Neural progenitor cell (in vitro differentiated cells): Measurements from ENCODE around the gene MOGAT3. TPM values are rescaled to one million over a fixed set of nuclear protein-coding genes. Genes with fewer than 3 reads are reported as not detected.

Source experiments
- DNase-seq: peaks from one replicate; pipeline ENCODE4 v3.0.0-alpha.2; 2016; ENCODE audit warnings: low spot score
- H2AFZ ChIP-seq: fragments of 200-600 bp; sonication (generic); replicated peaks from 2 replicates; pipeline ENCODE4 v1.6.1; 2016; ENCODE audit warnings: antibody characterized with exemption
- H3F3A ChIP-seq: fragments of 200-600 bp; sonication (generic); 2 replicates; pipeline ENCODE4 v1.6.1; 2016; ENCODE audit warnings: antibody characterized with exemption, low read depth
- H3K27ac ChIP-seq: fragments of 200-600 bp; sonication (generic); 2 replicates; pipeline ENCODE4 v1.5.1; 2016; ENCODE audit warnings: mild to moderate bottlenecking
- H3K27me3 ChIP-seq: fragments of 200-600 bp; sonication (generic); 2 replicates; pipeline ENCODE4 v1.6.1; 2016; ENCODE audit warnings: mild to moderate bottlenecking, moderate library complexity
- H3K36me3 ChIP-seq: fragments of 200-600 bp; sonication (generic); 2 replicates; pipeline ENCODE4 v1.5.1; 2016
- H3K4me1 ChIP-seq: fragments of 200-600 bp; sonication (generic); 2 replicates; pipeline ENCODE4 v1.6.1; 2016; ENCODE audit warnings: mixed run types
- H3K4me2 ChIP-seq: fragments of 200-600 bp; sonication (generic); 2 replicates; pipeline ENCODE4 v1.6.1; 2016
- H3K4me3 ChIP-seq: fragments of 200-600 bp; sonication (generic); 2 replicates; pipeline ENCODE4 v1.5.1; 2016
- H3K79me2 ChIP-seq: fragments of 200-600 bp; sonication (generic); 2 replicates; pipeline ENCODE4 v1.6.1; 2016; ENCODE audit warnings: low read depth
- H3K9ac ChIP-seq: fragments of 200-600 bp; sonication (generic); 2 replicates; pipeline ENCODE4 v1.6.1; 2016
- H3K9me3 ChIP-seq: fragments of 200-600 bp; sonication (generic); 2 replicates; pipeline ENCODE4 v1.5.1; 2016; ENCODE audit warnings: low read depth
- H4K20me1 ChIP-seq: fragments of 200-600 bp; sonication (generic); 2 replicates; pipeline ENCODE4 v1.6.1; 2016; ENCODE audit warnings: low read depth
- H3K27ac Mint-ChIP-seq: 3 replicates; pipeline ENCODE4 v1.8.0; 2021; ENCODE audit warnings: mixed read lengths
- H3K27me3 Mint-ChIP-seq: 2 replicates; pipeline ENCODE4 v1.8.0; 2022; ENCODE audit warnings: low read depth, mild to moderate bottlenecking, inconsistent platforms, moderate library complexity, mixed read lengths; ENCODE audit not compliant: insufficient read depth
- H3K36me3 Mint-ChIP-seq: 3 replicates; pipeline ENCODE4 v1.8.0; 2021; ENCODE audit warnings: mixed read lengths
- H3K4me1 Mint-ChIP-seq: 3 replicates; pipeline ENCODE4 v1.8.0; 2021; ENCODE audit warnings: mixed read lengths
- H3K4me3 Mint-ChIP-seq: 3 replicates; pipeline ENCODE4 v1.8.0; 2021; ENCODE audit warnings: mild to moderate bottlenecking, moderate library complexity, mixed read lengths
- H3K9me3 Mint-ChIP-seq: 3 replicates; pipeline ENCODE4 v1.8.0; 2020; ENCODE audit warnings: mixed read lengths
- EZH2 ChIP-seq: fragments of 200-600 bp; sonication (generic); IDR thresholded peaks from 2 replicates; pipeline ENCODE4 v1.6.1; 2017; ENCODE audit warnings: antibody characterized with exemption, mild to moderate bottlenecking, moderate library complexity
- EZH2phosphoT487 ChIP-seq: fragments of 200-600 bp; sonication (generic); IDR thresholded peaks from 2 replicates; pipeline ENCODE4 v1.6.1; 2017; ENCODE audit warnings: antibody characterized with exemption
- total RNA-seq: library from RNA; depleted of rRNA; stranded (reverse); fragments of >200 nt; gene quantifications from 2 replicates; pipeline ENCODE4 v1.2.3, GENCODE V29; 2015; ENCODE audit warnings: low replicate concordance
- TF ChIP-seq, protein P1 (sequence below): fragments of 200-600 bp; sonication (generic); IDR thresholded peaks from 2 replicates; pipeline ENCODE4 v1.5.1; 2017; ENCODE audit warnings: antibody characterized with exemption, mild to moderate bottlenecking

Gene MOGAT3
- total RNA-seq, 1 donor from 2014 or later = not detected

- TF ChIP-seq EZH2phosphoT487 (peak; percentile 18), EZH2 (no peak)
- TF ChIP-seq, protein P1, sequence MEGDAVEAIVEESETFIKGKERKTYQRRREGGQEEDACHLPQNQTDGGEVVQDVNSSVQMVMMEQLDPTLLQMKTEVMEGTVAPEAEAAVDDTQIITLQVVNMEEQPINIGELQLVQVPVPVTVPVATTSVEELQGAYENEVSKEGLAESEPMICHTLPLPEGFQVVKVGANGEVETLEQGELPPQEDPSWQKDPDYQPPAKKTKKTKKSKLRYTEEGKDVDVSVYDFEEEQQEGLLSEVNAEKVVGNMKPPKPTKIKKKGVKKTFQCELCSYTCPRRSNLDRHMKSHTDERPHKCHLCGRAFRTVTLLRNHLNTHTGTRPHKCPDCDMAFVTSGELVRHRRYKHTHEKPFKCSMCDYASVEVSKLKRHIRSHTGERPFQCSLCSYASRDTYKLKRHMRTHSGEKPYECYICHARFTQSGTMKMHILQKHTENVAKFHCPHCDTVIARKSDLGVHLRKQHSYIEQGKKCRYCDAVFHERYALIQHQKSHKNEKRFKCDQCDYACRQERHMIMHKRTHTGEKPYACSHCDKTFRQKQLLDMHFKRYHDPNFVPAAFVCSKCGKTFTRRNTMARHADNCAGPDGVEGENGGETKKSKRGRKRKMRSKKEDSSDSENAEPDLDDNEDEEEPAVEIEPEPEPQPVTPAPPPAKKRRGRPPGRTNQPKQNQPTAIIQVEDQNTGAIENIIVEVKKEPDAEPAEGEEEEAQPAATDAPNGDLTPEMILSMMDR = no peak
- peak overlapping the region; percentile 23 for H3K4me3 ChIP-seq
- Mint-ChIP-seq H3K4me1 (peaks cover 64% of the 10 kb centered on the region), H3K27me3 (peaks cover 74% of the 10 kb centered on the region), H3K9me3 (no peaks in the 10 kb centered on the region), H3K4me3 (peak overlapping the region; percentile 77), H3K36me3 (no peaks in the 10 kb centered on the region), H3K27ac (no peak overlapping the region)
- no peaks in the 10 kb centered on the region for H3K9me3 ChIP-seq
- no peak overlapping the region for H2AFZ ChIP-seq
- no peaks in the 10 kb centered on the region for H3K79me2 ChIP-seq
- H4K20me1 ChIP-seq = peaks cover 73% of the 10 kb centered on the region
- H3K27ac ChIP-seq = no peak overlapping the region
- no peak overlapping the region for H3K9ac ChIP-seq
- H3F3A ChIP-seq = peaks cover 19% of the 10 kb centered on the region
- H3K4me2 ChIP-seq = peak overlapping the region; percentile 68
- H3K36me3 ChIP-seq = no peaks in the 10 kb centered on the region
- no peak for DNase-seq
- peaks cover 100% of the 10 kb centered on the region for H3K27me3 ChIP-seq
- H3K4me1 ChIP-seq = peaks cover 50% of the 10 kb centered on the region
These were observed 33.0 kb downstream of the MOGAT3 start for GRCh38 chr7:101167645-101168411.

DNA sequence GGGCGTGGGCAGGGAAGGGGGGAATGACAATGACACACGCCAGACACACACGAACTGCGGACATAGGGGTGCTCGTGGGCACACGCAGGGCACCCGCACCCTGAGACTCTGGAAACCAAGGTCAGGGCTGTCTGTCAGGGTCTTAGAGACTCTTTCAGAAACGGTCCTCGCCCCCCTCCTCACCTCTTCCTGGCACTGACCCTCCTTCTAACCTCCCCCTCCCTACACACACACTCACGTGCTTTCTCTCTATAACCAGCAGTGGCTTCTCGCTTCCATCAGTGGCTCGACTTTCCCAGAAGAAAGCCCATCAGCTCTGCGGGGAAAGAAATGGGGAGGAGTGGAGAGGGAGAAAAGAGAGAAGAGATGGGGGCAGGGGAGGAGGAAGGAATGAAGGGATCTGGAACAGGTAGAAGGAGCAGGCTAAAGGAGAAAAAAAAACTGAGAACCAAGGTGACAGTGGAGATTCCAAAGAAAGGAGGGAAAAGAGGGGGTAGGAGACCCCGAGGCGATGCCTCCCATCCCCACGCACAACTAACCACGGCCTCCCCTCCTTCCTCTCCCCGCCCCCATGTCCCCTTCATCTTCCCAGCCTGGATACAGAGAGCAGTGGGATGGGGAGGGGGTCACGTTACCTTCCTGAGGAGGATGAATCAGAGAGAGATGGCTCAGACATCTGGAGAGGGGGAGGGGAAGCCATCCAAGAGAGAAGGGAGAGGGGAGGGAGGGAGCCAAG lies 33.8 kb downstream of the MOGAT3 start:
- H3K9me3 ChIP-seq = no peaks in the 10 kb centered on the region
- H3K4me2 ChIP-seq = peak overlapping the region; percentile 68
- no peaks in the 10 kb centered on the region for H3K36me3 Mint-ChIP-seq
- H3K4me3 Mint-ChIP-seq = peak overlapping the region; percentile 77
- H3K27ac ChIP-seq = no peak overlapping the region
- H3K36me3 ChIP-seq = no peaks in the 10 kb centered on the region
- peaks cover 66% of the 10 kb centered on the region for H3K4me1 Mint-ChIP-seq
- H3K27me3 Mint-ChIP-seq = peaks cover 74% of the 10 kb centered on the region
- peaks cover 73% of the 10 kb centered on the region for H4K20me1 ChIP-seq
- no peak overlapping the region for H3K27ac Mint-ChIP-seq
- TF ChIP-seq EZH2 = peak; percentile 43
- TF ChIP-seq, protein P1 = no peak
- H3K4me3 ChIP-seq = peak overlapping the region; percentile 23
- peaks cover 26% of the 10 kb centered on the region for H3F3A ChIP-seq
- DNase-seq = peak; percentile 79
- no peak overlapping the region for H2AFZ ChIP-seq
- peaks cover 100% of the 10 kb centered on the region for H3K27me3 ChIP-seq
- no peaks in the 10 kb centered on the region for H3K79me2 ChIP-seq
- H3K9ac ChIP-seq = no peak overlapping the region
- H3K4me1 ChIP-seq = peaks cover 49% of the 10 kb centered on the region
- H3K9me3 Mint-ChIP-seq = no peaks in the 10 kb centered on the region

- Mint-ChIP-seq H3K27me3 (peaks cover 71% of the 10 kb centered on the region), H3K36me3 (no peaks in the 10 kb centered on the region), H3K4me3 (peak overlapping the region; percentile 77), H3K9me3 (no peaks in the 10 kb centered on the region), H3K4me1 (peaks cover 63% of the 10 kb centered on the region), H3K27ac (no peak overlapping the region)
- Histone ChIP-seq H3F3A (peaks cover 31% of the 10 kb centered on the region), H3K9ac (no peak overlapping the region), H3K27me3 (peaks cover 100% of the 10 kb centered on the region), H3K79me2 (no peaks in the 10 kb centered on the region), H3K36me3 (no peaks in the 10 kb centered on the region), H3K4me3 (no peak overlapping the region), H3K27ac (no peak overlapping the region), H3K9me3 (no peaks in the 10 kb centered on the region), H4K20me1 (peaks cover 70% of the 10 kb centered on the region), H2AFZ (no peak overlapping the region), H3K4me2 (peak overlapping the region; percentile 69), H3K4me1 (peaks cover 46% of the 10 kb centered on the region)
- DNase-seq = no peak
- TF ChIP-seq EZH2phosphoT487 (no peak), EZH2 (no peak)
- TF ChIP-seq, protein P1 = no peak
These were observed 34.3 kb downstream of the MOGAT3 start for GRCh38 chr7:101166648-101166908.
